ENCODE results near the gene SLC19A1. TPM values are rescaled to one million over a fixed set of nuclear protein-coding genes. Genes with fewer than 3 reads are reported as not detected.

SLC19A1 gene
- total RNA-seq, 2 experiments from 2014 or later = 29.2 to 30.3 TPM

- DNase-seq = no peak
- CTCF ChIA-PET = no interaction called here
- Mint-ChIP-seq H3K4me3 (no peak overlapping the region), H3K27me3 (no peaks in the 10 kb centered on the region), H3K4me1 (ENCODE audit: low read depth) (no peaks in the 10 kb centered on the region), H3K9me3 (no peaks in the 10 kb centered on the region), H3K27ac (no peak overlapping the region), H3K36me3 (no peaks in the 10 kb centered on the region)
- intact Hi-C loops (cut with micrococcal nuclease) = no loop called here
- POLR2A ChIA-PET = no interaction called here
These were observed 53.1 kb downstream of the SLC19A1 start for GRCh38 chr21:45488931-45489721.

- Mint-ChIP-seq H3K9me3 (no peaks in the 10 kb centered on the region), H3K4me1 (ENCODE audit: low read depth) (no peaks in the 10 kb centered on the region), H3K27ac (no peak overlapping the region), H3K27me3 (no peaks in the 10 kb centered on the region), H3K36me3 (no peaks in the 10 kb centered on the region), H3K4me3 (no peak overlapping the region)
- no peak for DNase-seq
- intact Hi-C loops (cut with micrococcal nuclease) = no loop called here
- POLR2A ChIA-PET = no interaction called here
- CTCF ChIA-PET = no interaction called here
These were observed 54.2 kb downstream of the SLC19A1 start for GRCh38 chr21:45487891-45488600.

- H3K27ac Mint-ChIP-seq = no peak overlapping the region
- intact Hi-C loops (cut with micrococcal nuclease) = no loop called here
- CTCF ChIA-PET = no interaction called here
These were observed 55.0 kb downstream of the SLC19A1 start for GRCh38 chr21:45487161-45487806.

GRCh38 chr21:45486443-45487160 is 55.6 kb downstream of the SLC19A1 start:
- intact Hi-C loops (cut with micrococcal nuclease) = no loop called here
- ChIA-PET CTCF (no interaction called here), POLR2A (no interaction called here)
- Mint-ChIP-seq H3K27ac (no peak overlapping the region), H3K27me3 (no peaks in the 10 kb centered on the region), H3K4me1 (ENCODE audit: low read depth) (peaks cover 3% of the 10 kb centered on the region), H3K9me3 (no peaks in the 10 kb centered on the region), H3K4me3 (no peak overlapping the region), H3K36me3 (no peaks in the 10 kb centered on the region)
- DNase-seq = no peak

More at GRCh38 chr21:45487161-45487806, 55.0 kb downstream of the SLC19A1 start:
- Mint-ChIP-seq H3K9me3 (no peaks in the 10 kb centered on the region), H3K36me3 (no peaks in the 10 kb centered on the region), H3K4me1 (ENCODE audit: low read depth) (peaks cover 3% of the 10 kb centered on the region), H3K27me3 (no peaks in the 10 kb centered on the region), H3K4me3 (no peak overlapping the region)
- POLR2A ChIA-PET = no interaction called here
- DNase-seq = no peak

GRCh38 chr21:45485686-45486442 is 56.4 kb downstream of the SLC19A1 start:
- DNase-seq = no peak
- H3K9me3 Mint-ChIP-seq = no peaks in the 10 kb centered on the region
- no peak overlapping the region for H3K4me3 Mint-ChIP-seq
- intact Hi-C loops (cut with micrococcal nuclease) = no loop called here
- ChIA-PET POLR2A (no interaction called here), CTCF (no interaction called here)
- peaks cover 3% of the 10 kb centered on the region for H3K4me1 Mint-ChIP-seq (ENCODE audit: low read depth)
- H3K27ac Mint-ChIP-seq = no peak overlapping the region
- H3K27me3 Mint-ChIP-seq = no peaks in the 10 kb centered on the region
- H3K36me3 Mint-ChIP-seq = no peaks in the 10 kb centered on the region

GRCh38 chr21:45484318-45484717 is 57.9 kb downstream of the SLC19A1 start:
- POLR2A ChIA-PET = interaction anchor here (0.7 kb wide), 1 partner anchor 356 kb away, joined by 5 read pairs; no protein-coding TSS in a partner anchor
- H3K27ac Mint-ChIP-seq = no peak overlapping the region
- H3K27me3 Mint-ChIP-seq = no peaks in the 10 kb centered on the region
- H3K4me1 Mint-ChIP-seq (ENCODE audit: low read depth) = peaks cover 6% of the 10 kb centered on the region
- intact Hi-C loops (cut with micrococcal nuclease) = no loop called here
- no peaks in the 10 kb centered on the region for H3K9me3 Mint-ChIP-seq
- no peaks in the 10 kb centered on the region for H3K36me3 Mint-ChIP-seq
- no peak overlapping the region for H3K4me3 Mint-ChIP-seq
- DNase-seq = no peak
- CTCF ChIA-PET = no interaction called here

GRCh38 chr21:45482899-45483821 is 59.1 kb downstream of the SLC19A1 start:
- H3K27me3 Mint-ChIP-seq = no peaks in the 10 kb centered on the region
- ChIA-PET CTCF (no interaction called here), POLR2A (no interaction called here)
- H3K4me3 Mint-ChIP-seq = no peak overlapping the region
- H3K9me3 Mint-ChIP-seq = no peaks in the 10 kb centered on the region
- peak; percentile 60 for DNase-seq
- no peaks in the 10 kb centered on the region for H3K36me3 Mint-ChIP-seq
- H3K4me1 Mint-ChIP-seq (ENCODE audit: low read depth) = peaks cover 17% of the 10 kb centered on the region
- peak overlapping the region; percentile 58 for H3K27ac Mint-ChIP-seq
- intact Hi-C loops (cut with micrococcal nuclease) = no loop called here

GRCh38 chr21:45481977-45482898 is 60.0 kb downstream of the SLC19A1 start:
- ChIA-PET CTCF (no interaction called here), POLR2A (no interaction called here)
- Mint-ChIP-seq H3K27ac (peak overlapping the region; percentile 58), H3K36me3 (no peaks in the 10 kb centered on the region), H3K27me3 (no peaks in the 10 kb centered on the region), H3K4me1 (ENCODE audit: low read depth) (peaks cover 21% of the 10 kb centered on the region), H3K4me3 (no peak overlapping the region), H3K9me3 (no peaks in the 10 kb centered on the region)
- intact Hi-C loops (cut with micrococcal nuclease) = no loop called here
- no peak for DNase-seq

- no peak overlapping the region for H3K4me3 Mint-ChIP-seq
- DNase-seq = no peak
- no peaks in the 10 kb centered on the region for H3K36me3 Mint-ChIP-seq
- no peaks in the 10 kb centered on the region for H3K9me3 Mint-ChIP-seq
- CTCF ChIA-PET = no interaction called here
- POLR2A ChIA-PET = no interaction called here
- H3K27me3 Mint-ChIP-seq = no peaks in the 10 kb centered on the region
- intact Hi-C loops (cut with micrococcal nuclease) = no loop called here
- no peak overlapping the region for H3K27ac Mint-ChIP-seq
- peaks cover 22% of the 10 kb centered on the region for H3K4me1 Mint-ChIP-seq (ENCODE audit: low read depth)
These were observed 60.7 kb downstream of the SLC19A1 start for GRCh38 chr21:45481566-45481965.

GRCh38 chr21:45480701-45481500 is 61.3 kb downstream of the SLC19A1 start:
- POLR2A ChIA-PET = no interaction called here
- no peaks in the 10 kb centered on the region for H3K9me3 Mint-ChIP-seq
- CTCF ChIA-PET = interaction anchor here (2.8 kb wide), 1 partner anchor 116 kb away, joined by 11 read pairs; no protein-coding TSS in a partner anchor
- peaks cover 24% of the 10 kb centered on the region for H3K4me1 Mint-ChIP-seq (ENCODE audit: low read depth)
- no peaks in the 10 kb centered on the region for H3K27me3 Mint-ChIP-seq
- intact Hi-C loops (cut with micrococcal nuclease) = no loop called here
- H3K4me3 Mint-ChIP-seq = no peak overlapping the region
- DNase-seq = no peak
- no peaks in the 10 kb centered on the region for H3K36me3 Mint-ChIP-seq
- H3K27ac Mint-ChIP-seq = no peak overlapping the region

Measured in activated CD4-positive, alpha-beta memory T cell treated with anti-CD3 and anti-CD28 coated beads for 36 hours (primary cell).